K562 (cell line): Measurements from ENCODE around the gene RAB38.

ENCODE experiments used
- GATAD2B ChIP-seq: fragments of 450-650 bp; IDR thresholded peaks from 2 replicates; pipeline ENCODE4 v1.6.1; 2017; ENCODE audit warnings: mild to moderate bottlenecking, borderline replicate concordance
- IFI16 ChIP-seq: fragments of 250-450 bp; sonication (Bioruptor Pico); IDR thresholded peaks from 2 replicates; pipeline ENCODE4 v2.1.2; 2022; ENCODE audit warnings: mild to moderate bottlenecking, inconsistent platforms
- POLR2A ChIP-seq: fragments of 450-650 bp; conservative IDR thresholded peaks from 2 replicates; pipeline ENCODE4 v1.6.1; 2016
- PTBP1 ChIP-seq: fragments of 200-400 bp; formaldehyde crosslinking; IDR thresholded peaks from 2 replicates; pipeline ENCODE4 v1.6.1; 2017; ENCODE audit warnings: low read depth, low read length
- RAD21 ChIP-seq, 2 experiments: fragments of 250-450 bp in 1 of 2; fragments of 450-650 bp in 1 of 2; sonication (Bioruptor Pico) in 1 of 2; formaldehyde crosslinking in 1 of 2; IDR thresholded peaks in 1 of 2; conservative IDR thresholded peaks in 1 of 2; 2 replicates each; pipeline versions ENCODE4 v1.4.0 to v1.8.0; 2020 to 2022; ENCODE audit warnings: mild to moderate bottlenecking in 2 of 2, moderate library complexity in 1 of 2
- SIN3B ChIP-seq: fragments of 450-650 bp; IDR thresholded peaks from 2 replicates; pipeline ENCODE4 v1.6.1; 2017; ENCODE audit warnings: low read depth, mild to moderate bottlenecking, moderate library complexity
- ZBTB1 ChIP-seq: sonication (generic); formaldehyde crosslinking; IDR thresholded peaks from 2 replicates; pipeline ENCODE4 v1.8.1; 2023; ENCODE audit warnings: missing genetic modification reagents, low read depth, mild to moderate bottlenecking, borderline replicate concordance
- ZNF778 ChIP-seq: fragments of 450-650 bp; formaldehyde crosslinking; IDR thresholded peaks from 2 replicates; pipeline ENCODE4 v1.4.0; 2020; ENCODE audit warnings: mild to moderate bottlenecking, moderate library complexity
- ZZZ3 ChIP-seq: fragments of 450-650 bp; IDR thresholded peaks from 2 replicates; pipeline ENCODE4 v1.6.1; 2016; ENCODE audit warnings: antibody characterized with exemption, mild to moderate bottlenecking, moderate library complexity
- TF ChIP-seq, protein P1 (sequence below), 2 experiments: fragments of 450-650 bp in 1 of 2; IDR thresholded peaks; 2 replicates each; pipeline ENCODE4 v1.6.1; 2011 to 2017; ENCODE audit warnings: low read depth in 2 of 2, antibody characterized with exemption in 1 of 2, borderline replicate concordance in 1 of 2, low read length in 1 of 2, mild to moderate bottlenecking in 1 of 2, mixed read lengths in 1 of 2; ENCODE audit not compliant: control insufficient read depth in 1 of 2
- TF ChIP-seq, protein P2 (sequence below): sonication (generic); formaldehyde crosslinking; IDR thresholded peaks from 2 replicates; pipeline ENCODE4 v1.8.0; 2022; ENCODE audit warnings: mild to moderate bottlenecking, missing genetic modification reagents
- TF ChIP-seq, protein P3 (sequence below), 3 experiments: IDR thresholded peaks in 2 of 3; conservative IDR thresholded peaks in 1 of 3; 2 replicates each; pipeline ENCODE4 v1.5.1; 2011 to 2012; ENCODE audit warnings: low read length in 3 of 3, mild to moderate bottlenecking in 3 of 3, control low read depth in 2 of 3, improper control_type of control experiment in 1 of 3, inconsistent platforms in 1 of 3, low read depth in 1 of 3, mixed read lengths in 1 of 3, moderate library complexity in 1 of 3; ENCODE audit not compliant: insufficient read depth in 2 of 3

DNA sequence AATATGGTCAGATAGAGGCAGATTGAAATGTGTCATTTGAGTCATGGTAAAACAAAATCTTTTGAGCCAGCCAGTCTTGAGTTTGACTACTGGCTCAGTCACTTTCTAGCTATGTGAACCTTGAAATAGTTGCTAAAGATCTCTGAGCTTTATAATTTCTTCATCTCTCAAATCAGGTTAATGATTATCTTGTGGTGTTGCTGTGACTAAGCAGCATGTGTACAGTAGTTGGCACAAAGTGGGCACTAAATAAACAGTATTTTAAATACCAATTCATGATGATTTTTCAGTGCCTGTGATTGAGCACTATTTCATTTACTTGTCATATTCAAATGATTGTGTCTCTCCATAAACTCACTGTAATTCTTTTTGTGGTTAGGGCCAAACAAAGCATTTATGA lies 70.8 kb downstream of the RAB38 start:
- TF ChIP-seq ZNF778 (CRISPR knock-in tag), result no peak
- no peak for TF ChIP-seq ZZZ3
- TF ChIP-seq, protein P1, sequence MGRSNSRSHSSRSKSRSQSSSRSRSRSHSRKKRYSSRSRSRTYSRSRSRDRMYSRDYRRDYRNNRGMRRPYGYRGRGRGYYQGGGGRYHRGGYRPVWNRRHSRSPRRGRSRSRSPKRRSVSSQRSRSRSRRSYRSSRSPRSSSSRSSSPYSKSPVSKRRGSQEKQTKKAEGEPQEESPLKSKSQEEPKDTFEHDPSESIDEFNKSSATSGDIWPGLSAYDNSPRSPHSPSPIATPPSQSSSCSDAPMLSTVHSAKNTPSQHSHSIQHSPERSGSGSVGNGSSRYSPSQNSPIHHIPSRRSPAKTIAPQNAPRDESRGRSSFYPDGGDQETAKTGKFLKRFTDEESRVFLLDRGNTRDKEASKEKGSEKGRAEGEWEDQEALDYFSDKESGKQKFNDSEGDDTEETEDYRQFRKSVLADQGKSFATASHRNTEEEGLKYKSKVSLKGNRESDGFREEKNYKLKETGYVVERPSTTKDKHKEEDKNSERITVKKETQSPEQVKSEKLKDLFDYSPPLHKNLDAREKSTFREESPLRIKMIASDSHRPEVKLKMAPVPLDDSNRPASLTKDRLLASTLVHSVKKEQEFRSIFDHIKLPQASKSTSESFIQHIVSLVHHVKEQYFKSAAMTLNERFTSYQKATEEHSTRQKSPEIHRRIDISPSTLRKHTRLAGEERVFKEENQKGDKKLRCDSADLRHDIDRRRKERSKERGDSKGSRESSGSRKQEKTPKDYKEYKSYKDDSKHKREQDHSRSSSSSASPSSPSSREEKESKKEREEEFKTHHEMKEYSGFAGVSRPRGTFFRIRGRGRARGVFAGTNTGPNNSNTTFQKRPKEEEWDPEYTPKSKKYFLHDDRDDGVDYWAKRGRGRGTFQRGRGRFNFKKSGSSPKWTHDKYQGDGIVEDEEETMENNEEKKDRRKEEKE (IDR thresholded peaks at IDR 0.05; ENCODE audit: borderline replicate concordance in 1 of 2, control insufficient read depth in 1 of 2, low read depth in 2 of 2, low read length in 1 of 2), result no peak
- no peak for TF ChIP-seq POLR2A
- no peak for TF ChIP-seq RAD21 (CRISPR knock-in tag; conservative IDR thresholded peaks at IDR 0.05 in 1 of 2, IDR thresholded peaks at IDR 0.05 in 1 of 2)
- TF ChIP-seq, protein P2, sequence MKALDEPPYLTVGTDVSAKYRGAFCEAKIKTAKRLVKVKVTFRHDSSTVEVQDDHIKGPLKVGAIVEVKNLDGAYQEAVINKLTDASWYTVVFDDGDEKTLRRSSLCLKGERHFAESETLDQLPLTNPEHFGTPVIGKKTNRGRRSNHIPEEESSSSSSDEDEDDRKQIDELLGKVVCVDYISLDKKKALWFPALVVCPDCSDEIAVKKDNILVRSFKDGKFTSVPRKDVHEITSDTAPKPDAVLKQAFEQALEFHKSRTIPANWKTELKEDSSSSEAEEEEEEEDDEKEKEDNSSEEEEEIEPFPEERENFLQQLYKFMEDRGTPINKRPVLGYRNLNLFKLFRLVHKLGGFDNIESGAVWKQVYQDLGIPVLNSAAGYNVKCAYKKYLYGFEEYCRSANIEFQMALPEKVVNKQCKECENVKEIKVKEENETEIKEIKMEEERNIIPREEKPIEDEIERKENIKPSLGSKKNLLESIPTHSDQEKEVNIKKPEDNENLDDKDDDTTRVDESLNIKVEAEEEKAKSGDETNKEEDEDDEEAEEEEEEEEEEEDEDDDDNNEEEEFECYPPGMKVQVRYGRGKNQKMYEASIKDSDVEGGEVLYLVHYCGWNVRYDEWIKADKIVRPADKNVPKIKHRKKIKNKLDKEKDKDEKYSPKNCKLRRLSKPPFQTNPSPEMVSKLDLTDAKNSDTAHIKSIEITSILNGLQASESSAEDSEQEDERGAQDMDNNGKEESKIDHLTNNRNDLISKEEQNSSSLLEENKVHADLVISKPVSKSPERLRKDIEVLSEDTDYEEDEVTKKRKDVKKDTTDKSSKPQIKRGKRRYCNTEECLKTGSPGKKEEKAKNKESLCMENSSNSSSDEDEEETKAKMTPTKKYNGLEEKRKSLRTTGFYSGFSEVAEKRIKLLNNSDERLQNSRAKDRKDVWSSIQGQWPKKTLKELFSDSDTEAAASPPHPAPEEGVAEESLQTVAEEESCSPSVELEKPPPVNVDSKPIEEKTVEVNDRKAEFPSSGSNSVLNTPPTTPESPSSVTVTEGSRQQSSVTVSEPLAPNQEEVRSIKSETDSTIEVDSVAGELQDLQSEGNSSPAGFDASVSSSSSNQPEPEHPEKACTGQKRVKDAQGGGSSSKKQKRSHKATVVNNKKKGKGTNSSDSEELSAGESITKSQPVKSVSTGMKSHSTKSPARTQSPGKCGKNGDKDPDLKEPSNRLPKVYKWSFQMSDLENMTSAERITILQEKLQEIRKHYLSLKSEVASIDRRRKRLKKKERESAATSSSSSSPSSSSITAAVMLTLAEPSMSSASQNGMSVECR (CRISPR knock-in tag), result no peak
- no peak for TF ChIP-seq ZBTB1 (CRISPR knock-in tag)
- TF ChIP-seq PTBP1, result no peak
- no peak for TF ChIP-seq IFI16 (CRISPR knock-in tag)
- TF ChIP-seq SIN3B, result no peak
- TF ChIP-seq, protein P3, sequence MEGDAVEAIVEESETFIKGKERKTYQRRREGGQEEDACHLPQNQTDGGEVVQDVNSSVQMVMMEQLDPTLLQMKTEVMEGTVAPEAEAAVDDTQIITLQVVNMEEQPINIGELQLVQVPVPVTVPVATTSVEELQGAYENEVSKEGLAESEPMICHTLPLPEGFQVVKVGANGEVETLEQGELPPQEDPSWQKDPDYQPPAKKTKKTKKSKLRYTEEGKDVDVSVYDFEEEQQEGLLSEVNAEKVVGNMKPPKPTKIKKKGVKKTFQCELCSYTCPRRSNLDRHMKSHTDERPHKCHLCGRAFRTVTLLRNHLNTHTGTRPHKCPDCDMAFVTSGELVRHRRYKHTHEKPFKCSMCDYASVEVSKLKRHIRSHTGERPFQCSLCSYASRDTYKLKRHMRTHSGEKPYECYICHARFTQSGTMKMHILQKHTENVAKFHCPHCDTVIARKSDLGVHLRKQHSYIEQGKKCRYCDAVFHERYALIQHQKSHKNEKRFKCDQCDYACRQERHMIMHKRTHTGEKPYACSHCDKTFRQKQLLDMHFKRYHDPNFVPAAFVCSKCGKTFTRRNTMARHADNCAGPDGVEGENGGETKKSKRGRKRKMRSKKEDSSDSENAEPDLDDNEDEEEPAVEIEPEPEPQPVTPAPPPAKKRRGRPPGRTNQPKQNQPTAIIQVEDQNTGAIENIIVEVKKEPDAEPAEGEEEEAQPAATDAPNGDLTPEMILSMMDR (IDR thresholded peaks at IDR 0.05 in 2 of 3, conservative IDR thresholded peaks at IDR 0.05 in 1 of 3; ENCODE audit: insufficient read depth in 2 of 3, low read depth in 1 of 3, low read length in 3 of 3), result no peak
- no peak for TF ChIP-seq GATAD2B
